ENCODE data around the gene LRRC61. TPM values are rescaled to one million over a fixed set of nuclear protein-coding genes. Genes with fewer than 3 reads are reported as not detected.

LRRC61 gene
- total RNA-seq, 1 donor from 2014 or later = 4.4 TPM

DNA sequence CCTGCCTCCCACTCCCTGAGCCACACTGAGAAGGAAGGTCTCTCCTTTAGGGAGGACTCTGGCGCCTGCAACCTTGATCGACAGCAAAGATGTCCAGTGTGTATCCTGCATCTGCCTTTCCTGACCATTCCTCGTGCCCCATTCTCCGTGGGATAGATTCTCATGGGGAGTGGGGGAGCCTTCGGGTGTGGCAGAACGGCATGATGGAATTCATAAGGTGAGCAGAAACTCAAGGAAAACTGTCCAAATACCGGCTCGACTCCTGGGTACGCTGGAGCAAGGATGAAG lies 18.9 kb downstream of the LRRC61 start:
- no peak for DNase-seq (ENCODE audit: low spot score)
- intact Hi-C loops (cut with DNase I) = loop anchor here (5.0 kb wide), 1 partner anchor 45 kb away; no protein-coding TSS in a partner anchor

DNA sequence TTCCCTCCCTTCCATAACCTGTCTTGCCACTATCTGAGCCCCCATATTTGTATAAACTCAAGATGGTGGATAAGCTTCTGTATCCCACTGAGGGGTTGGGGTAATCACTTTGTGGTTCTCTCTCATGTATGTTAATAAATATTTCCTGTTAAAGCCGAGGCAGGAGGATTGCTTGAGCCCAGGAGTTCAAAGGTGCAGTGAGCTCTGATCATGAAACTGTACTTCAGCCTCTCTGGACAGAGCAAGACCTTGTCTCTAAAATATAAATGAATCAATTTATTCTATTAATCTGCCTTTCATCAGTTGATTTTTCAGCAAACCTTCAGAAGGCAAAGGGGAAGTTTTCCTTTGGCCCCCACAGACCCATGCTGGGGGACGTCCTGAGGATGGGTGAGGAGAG lies 20.1 kb downstream of the LRRC61 start:
- DNase-seq (ENCODE audit: low spot score) = no peak
- intact Hi-C loops (cut with DNase I) = loop anchor here (5.0 kb wide), 1 partner anchor 44 kb away; no protein-coding TSS in a partner anchor

GRCh38 chr7:150344299-150344698 lies 21.1 kb downstream of the LRRC61 start:
- intact Hi-C loops (cut with DNase I) = loop anchor here (5.0 kb wide), 1 partner anchor 43 kb away; no protein-coding TSS in a partner anchor
- no peak for DNase-seq (ENCODE audit: low spot score)

- no peak for DNase-seq (ENCODE audit: low spot score)
- intact Hi-C loops (cut with DNase I) = no loop called here
Measured at GRCh38 chr7:150345012-150345411, 21.9 kb downstream of the LRRC61 start.

DNA sequence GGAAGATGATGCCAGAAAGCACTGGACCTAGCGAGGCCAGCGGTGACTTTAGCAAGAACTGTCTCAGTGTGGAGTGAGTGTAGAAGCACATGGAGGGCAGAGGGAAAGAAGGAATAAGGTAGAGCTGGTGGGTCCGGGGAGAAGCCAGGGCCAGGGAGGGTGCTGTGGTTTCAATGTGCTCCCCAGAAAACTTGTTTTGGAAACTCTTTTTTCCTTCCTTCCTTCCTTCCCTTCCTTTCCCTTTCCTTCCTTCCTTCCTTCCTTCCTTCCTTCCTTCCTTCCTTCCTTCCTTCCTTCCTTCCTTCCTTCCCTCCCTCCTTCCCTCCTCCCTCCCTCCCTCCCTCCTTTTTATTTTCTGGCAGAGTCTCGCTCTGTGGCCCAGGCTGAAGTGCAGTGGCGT lies 23.8 kb downstream of the LRRC61 start:
- intact Hi-C loops (cut with DNase I) = no loop called here
- no peak for DNase-seq (ENCODE audit: low spot score)

DNA sequence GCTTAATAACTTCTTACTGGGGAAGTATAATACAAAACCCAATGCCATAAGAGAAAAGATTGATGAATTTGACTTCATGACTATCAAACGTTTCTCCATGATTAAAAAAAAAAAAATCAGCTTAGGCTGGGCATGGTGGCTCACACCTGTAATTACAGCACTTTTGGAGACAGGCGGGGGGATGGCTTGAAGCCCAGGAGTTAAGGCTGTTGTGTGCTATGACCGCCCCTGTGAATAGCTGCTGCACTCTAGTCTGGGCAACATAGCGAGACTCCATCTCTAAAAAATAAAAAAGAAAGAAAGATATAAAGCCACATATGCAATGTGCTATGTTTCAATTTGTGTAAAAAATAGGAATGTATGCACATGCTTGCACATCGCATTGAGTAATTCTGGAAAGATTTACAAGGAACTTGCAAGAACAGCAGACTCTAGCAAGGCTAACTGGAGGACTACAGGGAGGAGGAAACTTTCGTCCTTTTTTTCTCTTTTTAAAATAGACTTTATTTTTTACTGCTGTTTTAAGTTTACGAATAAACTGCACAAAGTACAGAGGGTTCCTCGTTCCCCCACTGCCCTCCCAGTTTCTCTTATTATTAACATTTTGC lies 28.5 kb downstream of the LRRC61 start:
- intact Hi-C loops (cut with DNase I) = no loop called here

GRCh38 chr7:150355666-150356059 lies 32.5 kb downstream of the LRRC61 start:
- no peak for DNase-seq (ENCODE audit: low spot score)
- intact Hi-C loops (cut with DNase I) = loop anchor here (5.0 kb wide), 1 partner anchor 67 kb away; no protein-coding TSS in a partner anchor

More for the DNA sequence above, 28.5 kb downstream of the LRRC61 start:
- no peak for DNase-seq (ENCODE audit: low spot score)

- intact Hi-C loops (cut with DNase I) = loop anchor here (5.0 kb wide), 1 partner anchor 66 kb away; no protein-coding TSS in a partner anchor
- no peak for DNase-seq (ENCODE audit: low spot score)
Measured at GRCh38 chr7:150356265-150356897, 33.2 kb downstream of the LRRC61 start.

DNA sequence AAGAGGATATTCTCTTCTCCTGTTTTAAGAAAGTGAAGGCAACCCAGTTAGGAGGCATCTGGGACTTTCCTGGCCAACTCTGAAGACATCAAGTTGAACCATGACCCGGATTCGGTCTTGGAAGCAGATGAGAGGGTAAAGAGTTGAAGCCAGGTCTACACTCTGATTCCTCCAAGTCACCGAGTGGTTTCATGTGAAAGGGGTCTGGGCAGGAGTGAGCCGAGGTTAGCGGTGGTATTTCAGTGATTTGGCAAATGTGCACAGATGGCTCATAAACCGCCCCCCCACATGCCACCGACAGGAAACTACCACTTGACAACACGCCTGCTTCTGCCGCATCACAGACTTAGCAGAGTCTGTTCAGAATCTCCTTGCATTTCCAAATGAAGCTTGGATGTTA lies 34.1 kb downstream of the LRRC61 start:
- DNase-seq (ENCODE audit: low spot score) = no peak
- intact Hi-C loops (cut with DNase I) = loop anchor here (5.0 kb wide), 1 partner anchor 65 kb away; no protein-coding TSS in a partner anchor

DNA sequence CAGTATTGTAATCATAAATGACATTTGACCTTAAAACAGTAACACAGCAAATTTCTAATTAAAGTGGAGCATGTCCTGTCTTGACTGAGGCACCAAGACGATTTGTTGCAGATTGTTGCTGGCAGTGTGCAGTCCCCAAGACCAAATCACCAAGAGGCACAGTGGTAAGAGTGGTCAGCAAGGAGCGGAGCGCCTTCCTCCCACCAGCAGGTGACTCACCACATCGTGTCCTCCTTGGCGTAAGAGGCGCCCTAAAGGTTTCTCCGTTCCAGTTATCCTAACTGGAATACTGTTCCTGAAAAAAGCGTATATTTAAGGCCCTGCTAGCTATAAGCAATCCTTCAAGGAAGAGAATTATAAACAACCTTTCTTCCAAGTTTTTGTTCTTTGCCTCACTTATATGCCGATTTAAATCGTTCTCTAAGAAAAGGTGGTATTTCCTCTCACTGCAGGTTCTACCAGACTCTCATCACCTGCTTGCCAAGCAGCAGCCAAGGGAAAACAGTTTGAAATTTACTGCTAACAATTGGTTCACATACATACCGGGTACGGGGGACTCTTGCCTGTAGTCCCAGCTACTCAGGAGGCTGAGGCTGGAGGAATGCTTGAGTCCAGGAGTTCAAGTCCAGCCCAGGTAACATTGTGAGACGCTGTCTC lies 34.7 kb downstream of the LRRC61 start:
- intact Hi-C loops (cut with DNase I) = loop anchor here (5.0 kb wide), 1 partner anchor 64 kb away; no protein-coding TSS in a partner anchor
- DNase-seq (ENCODE audit: low spot score) = no peak

- DNase-seq (ENCODE audit: low spot score) = no peak
- intact Hi-C loops (cut with DNase I) = loop anchor here (5.0 kb wide), 1 partner anchor 64 kb away; no protein-coding TSS in a partner anchor
Measured at GRCh38 chr7:150358433-150358832, 35.3 kb downstream of the LRRC61 start.

GRCh38 chr7:150358988-150359621 lies 36.0 kb downstream of the LRRC61 start:
- DNase-seq (ENCODE audit: low spot score) = no peak
- intact Hi-C loops (cut with DNase I) = loop anchor here (5.0 kb wide), 1 partner anchor 63 kb away; no protein-coding TSS in a partner anchor

DNA sequence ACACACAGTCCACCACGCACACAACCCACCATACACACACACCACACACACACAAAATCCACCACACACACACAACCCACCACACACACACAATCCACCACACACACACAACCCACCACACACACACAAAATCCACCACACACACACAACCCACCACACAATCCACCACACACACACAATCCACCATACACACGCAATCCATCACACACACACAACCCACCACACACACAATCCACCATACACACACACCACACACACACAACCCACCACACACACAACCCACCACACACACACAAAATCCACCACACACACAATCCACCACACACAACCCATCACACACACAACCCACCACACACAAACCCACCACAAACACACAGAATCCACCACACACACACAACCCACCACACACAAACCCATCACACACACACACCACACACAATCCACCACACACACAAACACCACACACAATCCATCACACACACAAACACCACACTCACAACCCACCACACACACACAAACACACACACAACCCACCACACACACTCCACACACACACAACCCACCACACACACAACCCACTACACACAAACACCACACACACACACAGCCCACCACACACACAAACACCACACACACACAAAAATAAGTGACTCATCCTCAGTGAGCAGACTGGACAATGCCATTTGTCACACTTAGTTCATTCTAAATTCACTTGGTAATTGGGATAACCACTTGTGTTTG lies 36.6 kb downstream of the LRRC61 start:
- intact Hi-C loops (cut with DNase I) = loop anchor here (5.0 kb wide), 1 partner anchor 63 kb away; no protein-coding TSS in a partner anchor

DNA sequence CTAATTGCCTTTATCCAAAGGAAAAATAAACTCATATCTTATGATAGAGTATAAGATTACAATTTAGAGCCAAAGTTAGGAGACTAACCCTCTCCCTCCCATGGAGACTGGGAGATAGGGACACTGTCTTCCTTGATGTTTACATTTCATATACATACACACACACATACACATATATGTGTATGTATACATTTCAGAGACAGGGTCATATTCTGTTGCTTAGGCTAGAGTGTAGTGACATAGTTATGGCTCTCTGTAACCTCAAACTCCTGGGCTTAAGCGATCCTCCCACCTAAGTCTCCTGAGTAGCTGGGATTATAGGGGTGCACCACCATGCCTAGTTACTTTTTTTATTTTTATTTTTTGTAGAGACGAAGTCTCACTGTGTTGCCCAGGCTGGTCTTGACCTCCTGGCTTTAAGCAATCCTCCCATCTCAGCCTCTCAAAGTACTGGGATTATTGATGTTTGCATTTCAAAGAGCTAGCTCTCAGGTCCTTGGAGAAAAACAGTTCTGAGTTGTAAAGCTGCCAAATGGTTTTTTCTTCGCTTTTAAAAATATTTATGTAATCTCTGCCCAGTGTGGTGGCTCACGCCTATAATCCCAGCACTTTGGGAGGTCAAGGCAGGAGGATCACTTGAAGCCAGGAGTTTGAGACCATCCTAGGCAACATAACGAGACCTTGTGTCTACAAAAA lies 37.4 kb downstream of the LRRC61 start:
- intact Hi-C loops (cut with DNase I) = no loop called here
- no peak for DNase-seq (ENCODE audit: low spot score)

More for the DNA sequence above, 36.6 kb downstream of the LRRC61 start:
- no peak for DNase-seq (ENCODE audit: low spot score)

DNA sequence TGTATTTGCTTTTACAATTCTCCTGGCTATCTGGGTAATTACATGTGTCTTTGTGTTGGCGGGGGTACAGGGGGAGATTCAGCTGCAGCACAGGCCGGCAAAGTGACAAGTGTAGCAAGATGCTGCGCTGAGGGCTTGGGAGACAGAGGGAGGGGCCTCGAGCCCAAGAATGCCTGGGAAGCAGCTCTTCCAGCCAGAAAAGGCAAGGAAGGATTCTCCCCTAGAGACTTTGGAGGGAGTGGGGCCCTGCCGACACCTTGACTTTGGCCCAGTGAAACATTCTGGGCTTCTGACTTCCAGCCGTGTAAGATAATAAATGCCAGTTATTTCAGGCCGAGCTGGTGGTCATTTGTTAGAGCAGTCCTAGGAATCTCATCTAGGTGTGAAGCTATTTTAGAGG lies 38.2 kb downstream of the LRRC61 start:
- intact Hi-C loops (cut with DNase I) = no loop called here
- no peak for DNase-seq (ENCODE audit: low spot score)

- intact Hi-C loops (cut with DNase I) = no loop called here
- no peak for DNase-seq (ENCODE audit: low spot score)
Measured at GRCh38 chr7:150361807-150362621, 38.9 kb downstream of the LRRC61 start.

DNA sequence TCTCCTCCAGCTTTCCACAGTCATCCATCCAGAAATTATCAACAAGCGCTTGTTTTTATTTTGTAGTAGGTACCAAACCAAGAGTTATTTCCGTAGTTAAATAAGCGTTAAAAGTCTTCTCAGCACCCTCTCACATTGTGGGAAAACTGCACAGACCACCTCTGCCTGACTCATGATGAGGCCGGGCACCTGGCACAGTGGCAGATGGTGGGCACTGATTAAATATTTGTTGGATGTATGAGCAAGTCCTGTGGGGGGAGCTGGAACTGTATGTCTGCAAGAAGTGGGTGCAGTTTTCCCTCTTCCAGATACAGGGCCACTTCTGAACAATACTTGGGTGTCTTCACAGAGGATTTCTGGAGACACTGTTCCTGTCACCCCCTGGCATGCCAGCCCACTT lies 40.2 kb downstream of the LRRC61 start:
- DNase-seq (ENCODE audit: low spot score) = no peak
- intact Hi-C loops (cut with DNase I) = no loop called here

DNA sequence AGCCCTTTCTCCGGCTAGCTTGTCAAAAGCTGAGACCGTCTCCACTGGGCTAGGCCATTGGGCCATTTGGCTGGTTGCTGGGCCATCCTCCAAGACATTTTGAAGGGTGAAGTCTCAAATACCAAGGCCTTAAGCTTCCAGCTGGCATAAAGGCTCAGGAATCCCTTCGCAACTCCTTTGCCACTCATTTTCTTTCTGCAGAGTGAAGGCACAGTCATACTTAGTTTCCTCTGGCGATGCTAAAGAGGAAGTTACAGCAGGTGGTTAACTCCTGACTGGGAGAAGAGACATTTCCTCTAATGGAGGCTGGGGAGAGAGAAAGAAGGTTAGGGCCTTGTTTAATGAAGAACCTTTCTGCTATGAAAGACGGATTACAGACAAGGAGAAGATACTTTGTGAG lies 40.7 kb downstream of the LRRC61 start:
- intact Hi-C loops (cut with DNase I) = no loop called here
- no peak for DNase-seq (ENCODE audit: low spot score)

Measured in cardiac septum (tissue), 1 donor.